Measurements from ENCODE around the gene PALLD.

Gene PALLD

DNA sequence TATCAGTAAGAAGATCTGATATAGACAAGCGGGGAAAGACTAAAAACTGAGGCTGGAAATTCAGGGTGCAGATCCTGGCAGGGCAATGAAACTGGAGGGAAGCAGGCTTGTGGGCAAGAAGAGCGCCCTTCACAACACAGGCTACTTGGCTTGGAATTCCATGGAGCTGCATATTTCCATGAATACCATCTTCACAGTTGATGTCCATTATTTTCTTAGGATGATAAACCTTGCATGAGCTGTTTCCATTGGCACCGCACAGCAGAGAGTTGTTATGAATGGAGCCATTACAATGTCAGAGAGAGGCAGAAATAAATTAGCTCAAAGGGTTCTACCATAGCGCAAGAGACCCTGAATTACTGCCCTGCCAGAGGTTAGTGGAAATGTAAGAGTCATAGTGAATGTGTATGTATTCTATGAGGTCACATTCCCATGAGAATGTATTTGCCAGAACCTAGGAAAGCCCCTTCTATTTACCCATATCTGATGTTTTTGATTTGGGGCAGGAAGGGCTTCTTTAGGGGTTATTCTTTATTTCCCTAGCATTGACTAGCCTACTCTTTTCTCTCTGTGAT is 215.6 kb downstream of the PALLD start:
- no peak overlapping the region for H3K4me2 ChIP-seq (ENCODE audit: insufficient read depth, low read length, poor library complexity, severe bottlenecking)
- no peak overlapping the region for H3K4ac ChIP-seq (ENCODE audit: low read length)
- no CpG with 5 or more reads among the region's 4 CpGs for WGBS, 2 donors (ENCODE audit: extremely low coverage in 2 of 2, insufficient read length in 2 of 2, insufficient replicate concordance in 1 of 2)
- no peak overlapping the region for H3K18ac ChIP-seq (ENCODE audit: low read length)
- no peak overlapping the region for H3K14ac ChIP-seq (ENCODE audit: low read length)
- no peak overlapping the region for H2BK12ac ChIP-seq (ENCODE audit: low read length)
- H3K27ac ChIP-seq (replicated peaks; ENCODE audit: low read length) = no peak overlapping the region
- no peaks in the 10 kb centered on the region for H3K27me3 ChIP-seq (ENCODE audit: control insufficient read depth in 3 of 3, insufficient read depth in 3 of 3, low read depth in 1 of 3, low read length in 3 of 3)
- no peak overlapping the region for H3K4me3 ChIP-seq (ENCODE audit: low read length in 2 of 2)
- H4K8ac ChIP-seq (ENCODE audit: low read depth, low read length) = no peak overlapping the region
- no peak overlapping the region for H3K23ac ChIP-seq (ENCODE audit: low read depth, low read length, poor library complexity)
- no peak overlapping the region for H4K91ac ChIP-seq (ENCODE audit: low read depth, low read length, poor library complexity)
- H3K9ac ChIP-seq (ENCODE audit: low read depth, low read length, poor library complexity) = no peak overlapping the region
- H3K36me3 ChIP-seq (replicated peaks in 1 of 2; ENCODE audit: control insufficient read depth in 2 of 2, insufficient read depth in 2 of 2, low read length in 2 of 2) = peaks cover 5 to 43% of the 10 kb centered on the region in 2 donors
- no peak overlapping the region for H2BK120ac ChIP-seq (ENCODE audit: low read depth, low read length)
- no peaks in the 10 kb centered on the region for H3K79me1 ChIP-seq (ENCODE audit: low read depth, low read length)
- H2BK5ac ChIP-seq (ENCODE audit: low read length) = no peak overlapping the region
- H3K9me3 ChIP-seq (replicated peaks in 1 of 2; ENCODE audit: control insufficient read depth in 2 of 2, insufficient read depth in 1 of 2, low read depth in 1 of 2, low read length in 2 of 2) = no peaks in the 10 kb centered on the region
- no peak overlapping the region for H2AFZ ChIP-seq (ENCODE audit: low read length)
- H2BK15ac ChIP-seq (ENCODE audit: low read length) = no peak overlapping the region
- no peak for DNase-seq (ENCODE audit: low spot score)
- H2AK5ac ChIP-seq (ENCODE audit: low read depth, low read length) = no peak overlapping the region
- H3K4me1 ChIP-seq (ENCODE audit: control insufficient read depth in 2 of 2, insufficient read depth in 1 of 2, low read depth in 1 of 2, low read length in 2 of 2) = no peaks in the 10 kb centered on the region

DNA sequence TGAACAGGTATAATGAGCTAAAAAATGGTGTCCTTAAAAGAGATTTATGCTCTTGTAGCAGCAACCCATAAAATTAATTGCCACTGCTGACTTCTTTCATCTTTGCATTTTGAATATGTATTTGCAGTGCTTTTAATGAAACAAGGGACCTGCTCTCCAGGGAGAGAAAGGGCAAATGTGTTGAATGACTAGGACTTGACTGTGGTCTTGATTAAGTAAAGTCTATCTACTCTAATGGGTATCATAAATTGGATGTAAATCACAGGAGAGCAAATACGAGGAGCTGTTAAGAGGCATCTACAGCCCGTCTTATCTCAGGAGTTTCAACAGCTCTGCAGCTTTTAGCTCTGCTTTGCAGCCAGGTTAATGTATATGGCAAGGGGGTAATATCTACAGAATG is 216.4 kb downstream of the PALLD start:
- Histone ChIP-seq H3K4me2 (ENCODE audit: insufficient read depth, low read length, poor library complexity, severe bottlenecking) (no peak overlapping the region), H3K18ac (ENCODE audit: low read length) (no peak overlapping the region), H3K23ac (ENCODE audit: low read depth, low read length, poor library complexity) (no peak overlapping the region), H3K4me3 (ENCODE audit: low read length in 2 of 2) (no peak overlapping the region), H3K14ac (ENCODE audit: low read length) (no peak overlapping the region), H3K36me3 (replicated peaks in 1 of 2; ENCODE audit: control insufficient read depth in 2 of 2, insufficient read depth in 2 of 2, low read length in 2 of 2) (peaks cover 5 to 47% of the 10 kb centered on the region in 2 donors), H3K4me1 (ENCODE audit: control insufficient read depth in 2 of 2, insufficient read depth in 1 of 2, low read depth in 1 of 2, low read length in 2 of 2) (no peaks in the 10 kb centered on the region), H3K4ac (ENCODE audit: low read length) (no peak overlapping the region), H2BK5ac (ENCODE audit: low read length) (no peak overlapping the region), H2AFZ (ENCODE audit: low read length) (no peak overlapping the region), H2AK5ac (ENCODE audit: low read depth, low read length) (no peak overlapping the region), H3K9me3 (replicated peaks in 1 of 2; ENCODE audit: control insufficient read depth in 2 of 2, insufficient read depth in 1 of 2, low read depth in 1 of 2, low read length in 2 of 2) (no peaks in the 10 kb centered on the region), H3K79me1 (ENCODE audit: low read depth, low read length) (no peaks in the 10 kb centered on the region), H4K8ac (ENCODE audit: low read depth, low read length) (no peak overlapping the region), H3K27ac (replicated peaks; ENCODE audit: low read length) (no peak overlapping the region), H2BK15ac (ENCODE audit: low read length) (no peak overlapping the region), H4K91ac (ENCODE audit: low read depth, low read length, poor library complexity) (no peak overlapping the region), H3K9ac (ENCODE audit: low read depth, low read length, poor library complexity) (no peak overlapping the region), H3K27me3 (ENCODE audit: control insufficient read depth in 3 of 3, insufficient read depth in 3 of 3, low read depth in 1 of 3, low read length in 3 of 3) (no peaks in the 10 kb centered on the region), H2BK120ac (ENCODE audit: low read depth, low read length) (no peak overlapping the region), H2BK12ac (ENCODE audit: low read length) (no peak overlapping the region)
- WGBS, 2 donors (ENCODE audit: extremely low coverage in 2 of 2, insufficient read length in 2 of 2, insufficient replicate concordance in 1 of 2) = no CpG with 5 or more reads among the region's 2 CpGs
- DNase-seq (ENCODE audit: low spot score) = no peak

DNA sequence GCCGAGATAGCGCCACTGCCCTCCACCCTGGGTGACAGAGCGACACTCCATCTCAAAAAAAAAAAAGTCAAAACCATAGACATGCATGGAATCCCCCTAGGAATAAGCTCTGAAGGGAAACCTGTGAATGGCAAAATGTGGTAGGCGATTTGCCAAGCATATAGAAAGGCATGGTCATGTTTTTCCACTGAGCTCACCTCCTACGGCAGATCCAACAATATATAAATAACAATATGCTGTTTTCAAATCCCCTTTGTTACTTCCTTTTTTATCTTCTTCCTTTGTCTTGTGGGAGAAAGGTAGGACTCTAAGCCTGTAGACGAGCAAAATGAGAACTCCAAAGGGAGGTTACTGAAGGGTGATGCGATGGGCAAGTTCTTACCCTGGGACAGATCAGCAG is 219.0 kb downstream of the PALLD start:
- Histone ChIP-seq H3K18ac (ENCODE audit: low read length) (no peak overlapping the region), H4K8ac (ENCODE audit: low read depth, low read length) (no peak overlapping the region), H3K36me3 (replicated peaks in 1 of 2; ENCODE audit: control insufficient read depth in 2 of 2, insufficient read depth in 2 of 2, low read length in 2 of 2) (peaks cover 5 to 54% of the 10 kb centered on the region in 2 donors), H3K4me2 (ENCODE audit: insufficient read depth, low read length, poor library complexity, severe bottlenecking) (no peak overlapping the region), H2BK120ac (ENCODE audit: low read depth, low read length) (no peak overlapping the region), H3K4me1 (ENCODE audit: control insufficient read depth in 2 of 2, insufficient read depth in 1 of 2, low read depth in 1 of 2, low read length in 2 of 2) (no peaks in the 10 kb centered on the region), H3K9me3 (replicated peaks in 1 of 2; ENCODE audit: control insufficient read depth in 2 of 2, insufficient read depth in 1 of 2, low read depth in 1 of 2, low read length in 2 of 2) (peaks cover 0 to 6% of the 10 kb centered on the region in 2 donors), H2AK5ac (ENCODE audit: low read depth, low read length) (no peak overlapping the region), H2BK15ac (ENCODE audit: low read length) (no peak overlapping the region), H3K14ac (ENCODE audit: low read length) (no peak overlapping the region), H3K4me3 (ENCODE audit: low read length in 2 of 2) (no peak overlapping the region), H4K91ac (ENCODE audit: low read depth, low read length, poor library complexity) (no peak overlapping the region), H2AFZ (ENCODE audit: low read length) (no peak overlapping the region), H3K4ac (ENCODE audit: low read length) (no peak overlapping the region), H3K79me1 (ENCODE audit: low read depth, low read length) (no peaks in the 10 kb centered on the region), H3K27me3 (ENCODE audit: control insufficient read depth in 3 of 3, insufficient read depth in 3 of 3, low read depth in 1 of 3, low read length in 3 of 3) (no peaks in the 10 kb centered on the region), H3K9ac (ENCODE audit: low read depth, low read length, poor library complexity) (no peak overlapping the region), H2BK5ac (ENCODE audit: low read length) (no peak overlapping the region), H2BK12ac (ENCODE audit: low read length) (no peak overlapping the region), H3K27ac (replicated peaks; ENCODE audit: low read length) (no peak overlapping the region), H3K23ac (ENCODE audit: low read depth, low read length, poor library complexity) (no peak overlapping the region)
- WGBS, 2 donors (ENCODE audit: extremely low coverage in 2 of 2, insufficient read length in 2 of 2, insufficient replicate concordance in 1 of 2) = no CpG with 5 or more reads among the region's 7 CpGs
- DNase-seq (ENCODE audit: low spot score) = no peak

DNA sequence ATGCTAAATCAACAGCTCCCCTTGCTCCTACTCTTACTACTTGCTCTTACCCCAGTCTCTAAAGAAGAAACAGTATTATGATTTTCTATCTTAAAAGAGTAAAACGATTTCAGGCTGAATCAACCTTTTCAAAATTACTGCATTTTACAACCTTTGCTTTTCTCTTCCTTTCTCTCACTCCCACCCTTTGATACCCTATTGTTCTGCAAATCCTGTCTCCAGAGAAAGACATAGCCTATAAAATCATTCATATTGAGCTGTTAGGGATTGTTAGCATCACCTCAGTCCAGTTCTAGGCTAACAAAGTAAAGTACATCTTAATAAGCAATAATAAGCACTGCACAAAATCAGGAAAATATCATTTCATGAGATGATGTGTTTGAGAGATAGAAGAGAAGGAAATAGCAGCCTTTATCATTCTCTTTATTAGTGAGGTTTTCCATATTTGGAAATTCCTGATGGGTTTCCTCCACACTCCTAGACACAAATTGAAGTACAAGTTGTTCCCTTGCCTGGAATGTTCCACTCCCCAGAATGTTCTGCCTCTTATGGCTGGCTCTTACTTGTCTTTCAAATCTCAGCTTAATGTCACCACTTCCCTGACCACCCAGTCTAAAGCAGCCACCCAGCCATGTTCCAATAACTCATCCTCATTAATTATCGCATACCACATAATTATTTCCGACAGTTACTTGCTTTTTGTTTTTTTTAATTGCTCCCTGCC is 219.7 kb downstream of the PALLD start:
- H2AFZ ChIP-seq (ENCODE audit: low read length) = no peak overlapping the region
- H3K23ac ChIP-seq (ENCODE audit: low read depth, low read length, poor library complexity) = no peak overlapping the region
- no peak overlapping the region for H2BK12ac ChIP-seq (ENCODE audit: low read length)
- H2AK5ac ChIP-seq (ENCODE audit: low read depth, low read length) = no peak overlapping the region
- H4K8ac ChIP-seq (ENCODE audit: low read depth, low read length) = no peak overlapping the region
- H3K18ac ChIP-seq (ENCODE audit: low read length) = no peak overlapping the region
- H3K4me3 ChIP-seq (ENCODE audit: low read length in 2 of 2) = no peak overlapping the region
- no peak overlapping the region for H3K14ac ChIP-seq (ENCODE audit: low read length)
- no peak for DNase-seq (ENCODE audit: low spot score)
- no peaks in the 10 kb centered on the region for H3K79me1 ChIP-seq (ENCODE audit: low read depth, low read length)
- no peak overlapping the region for H3K4me2 ChIP-seq (ENCODE audit: insufficient read depth, low read length, poor library complexity, severe bottlenecking)
- no peak overlapping the region for H2BK120ac ChIP-seq (ENCODE audit: low read depth, low read length)
- no peak overlapping the region for H3K27ac ChIP-seq (replicated peaks; ENCODE audit: low read length)
- no peak overlapping the region for H4K91ac ChIP-seq (ENCODE audit: low read depth, low read length, poor library complexity)
- no peak overlapping the region for H3K4ac ChIP-seq (ENCODE audit: low read length)
- no peaks in the 10 kb centered on the region for H3K27me3 ChIP-seq (ENCODE audit: control insufficient read depth in 3 of 3, insufficient read depth in 3 of 3, low read depth in 1 of 3, low read length in 3 of 3)
- peaks cover 2 to 48% of the 10 kb centered on the region in 2 donors for H3K36me3 ChIP-seq (replicated peaks in 1 of 2; ENCODE audit: control insufficient read depth in 2 of 2, insufficient read depth in 2 of 2, low read length in 2 of 2)
- 100% methylated on average over 2 of the region's 3 CpGs; no CpG with 5 or more reads in 1 of the 2 donors for WGBS, 2 donors (ENCODE audit: extremely low coverage in 2 of 2, insufficient read length in 2 of 2, insufficient replicate concordance in 1 of 2)
- no peak overlapping the region for H2BK5ac ChIP-seq (ENCODE audit: low read length)
- H3K9ac ChIP-seq (ENCODE audit: low read depth, low read length, poor library complexity) = no peak overlapping the region
- peaks cover 0 to 6% of the 10 kb centered on the region in 2 donors for H3K9me3 ChIP-seq (replicated peaks in 1 of 2; ENCODE audit: control insufficient read depth in 2 of 2, insufficient read depth in 1 of 2, low read depth in 1 of 2, low read length in 2 of 2)
- no peaks in the 10 kb centered on the region for H3K4me1 ChIP-seq (ENCODE audit: control insufficient read depth in 2 of 2, insufficient read depth in 1 of 2, low read depth in 1 of 2, low read length in 2 of 2)
- H2BK15ac ChIP-seq (ENCODE audit: low read length) = no peak overlapping the region

All from neuronal stem cell (in vitro differentiated cells).